Thoracic aorta (tissue), 2 donors: ENCODE results near the gene RPS10. TPM values are rescaled to one million over a fixed set of nuclear protein-coding genes. Genes with fewer than 3 reads are reported as not detected.

Experiments used
- ATAC-seq: fragments of 150-250 bp; one replicate; pipeline ENCODE4 v1.8.0; 2017; ENCODE audit warnings: low read depth; ENCODE audit not compliant: insufficient number of reproducible peaks, low FRiP score
- DNase-seq: peaks from one replicate; pipeline ENCODE4 v3.0.0-alpha.2; 2020; ENCODE audit warnings: low spot score
- H3K27ac ChIP-seq, 2 donors: fragments of 200-600 bp; sonication (generic); 1 replicate in 1 of 2; 2 replicates in 1 of 2; pipeline ENCODE4 v1.5.1; 2016; ENCODE audit warnings: mild to moderate bottlenecking in 2 of 2, moderate library complexity in 2 of 2
- H3K27me3 ChIP-seq: fragments of 200-600 bp; sonication (generic); replicated peaks from 2 replicates; pipeline ENCODE4 v1.6.0; 2016; ENCODE audit warnings: mild to moderate bottlenecking; ENCODE audit not compliant: insufficient read depth
- H3K36me3 ChIP-seq: fragments of 200-600 bp; sonication (generic); one replicate; pipeline ENCODE4 v1.5.1; 2016
- H3K4me1 ChIP-seq, 2 donors: fragments of 200-600 bp; sonication (generic); 1 replicate in 1 of 2; 2 replicates in 1 of 2; pipeline versions ENCODE4 v1.5.1 to v1.6.0; 2016; ENCODE audit warnings: low read depth in 2 of 2, mild to moderate bottlenecking in 1 of 2; ENCODE audit not compliant: control insufficient read depth in 1 of 2
- H3K4me3 ChIP-seq: fragments of 200-600 bp; sonication (generic); 2 replicates; pipeline ENCODE4 v1.5.1; 2016; ENCODE audit warnings: mild to moderate bottlenecking
- H3K9me3 ChIP-seq: fragments of 200-600 bp; sonication (generic); 2 replicates; pipeline ENCODE4 v1.5.1; 2016
- total RNA-seq, 2 donors: library from RNA; depleted of rRNA; stranded (reverse); fragments of >200 nt; gene quantifications; one replicate each; pipeline versions ENCODE4 v1.1.0 to v1.2.3, GENCODE V29; 2016
- TF ChIP-seq, protein P1 (sequence below): fragments of 200-600 bp; sonication (generic); IDR thresholded peaks from one replicate; pipeline ENCODE4 v1.5.1; 2019; ENCODE audit warnings: antibody characterized with exemption

Gene RPS10
- total RNA-seq, 2 donors from 2014 or later, result 975 to 1,344 TPM

- Histone ChIP-seq H3K27ac (peak overlapping the region; percentile 89 to 97), H3K4me1 (peaks cover 26 to 29% of the 10 kb centered on the region in 2 donors), H3K9me3 (no peaks in the 10 kb centered on the region), H3K36me3 (no peaks in the 10 kb centered on the region), H3K4me3 (peak overlapping the region; percentile 99), H3K27me3 (no peaks in the 10 kb centered on the region)
- ATAC-seq (no peak), DNase-seq (no peak)
- TF ChIP-seq, protein P1, sequence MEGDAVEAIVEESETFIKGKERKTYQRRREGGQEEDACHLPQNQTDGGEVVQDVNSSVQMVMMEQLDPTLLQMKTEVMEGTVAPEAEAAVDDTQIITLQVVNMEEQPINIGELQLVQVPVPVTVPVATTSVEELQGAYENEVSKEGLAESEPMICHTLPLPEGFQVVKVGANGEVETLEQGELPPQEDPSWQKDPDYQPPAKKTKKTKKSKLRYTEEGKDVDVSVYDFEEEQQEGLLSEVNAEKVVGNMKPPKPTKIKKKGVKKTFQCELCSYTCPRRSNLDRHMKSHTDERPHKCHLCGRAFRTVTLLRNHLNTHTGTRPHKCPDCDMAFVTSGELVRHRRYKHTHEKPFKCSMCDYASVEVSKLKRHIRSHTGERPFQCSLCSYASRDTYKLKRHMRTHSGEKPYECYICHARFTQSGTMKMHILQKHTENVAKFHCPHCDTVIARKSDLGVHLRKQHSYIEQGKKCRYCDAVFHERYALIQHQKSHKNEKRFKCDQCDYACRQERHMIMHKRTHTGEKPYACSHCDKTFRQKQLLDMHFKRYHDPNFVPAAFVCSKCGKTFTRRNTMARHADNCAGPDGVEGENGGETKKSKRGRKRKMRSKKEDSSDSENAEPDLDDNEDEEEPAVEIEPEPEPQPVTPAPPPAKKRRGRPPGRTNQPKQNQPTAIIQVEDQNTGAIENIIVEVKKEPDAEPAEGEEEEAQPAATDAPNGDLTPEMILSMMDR, result no peak
Measured at GRCh38 chr6:34390531-34391472, 35.1 kb downstream of the RPS10 start.

DNA sequence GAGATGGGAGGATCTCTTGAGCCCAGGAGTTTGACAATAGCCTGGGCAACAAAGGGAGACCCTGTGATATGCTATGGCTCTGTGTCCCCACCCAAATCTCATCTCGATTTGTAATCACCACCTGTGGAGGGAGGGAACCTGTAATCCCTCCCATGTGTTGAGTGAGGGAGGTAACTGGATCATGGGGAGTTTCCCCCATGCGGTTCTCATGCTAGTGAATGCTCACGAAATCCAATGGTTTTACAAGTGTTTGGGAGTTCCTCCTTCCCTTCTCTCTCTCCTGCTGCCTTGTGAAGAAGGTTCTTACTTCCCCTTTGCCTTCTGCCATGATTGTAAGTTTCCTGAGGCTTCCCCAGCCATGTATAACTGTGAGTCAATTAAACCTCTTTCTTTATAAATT is 36.8 kb downstream of the RPS10 start:
- H3K27me3 ChIP-seq, result no peaks in the 10 kb centered on the region
- H3K4me1 ChIP-seq, result peaks cover 31 to 32% of the 10 kb centered on the region in 2 donors
- TF ChIP-seq, protein P1, result no peak
- no peak overlapping the region for H3K27ac ChIP-seq
- no peaks in the 10 kb centered on the region for H3K36me3 ChIP-seq
- DNase-seq, result no peak
- no peaks in the 10 kb centered on the region for H3K9me3 ChIP-seq
- ATAC-seq, result no peak
- no peak overlapping the region for H3K4me3 ChIP-seq

GRCh38 chr6:34388421-34388820 is 37.4 kb downstream of the RPS10 start:
- no peak for DNase-seq
- Histone ChIP-seq H3K4me1 (peaks cover 29 to 31% of the 10 kb centered on the region in 2 donors), H3K27me3 (no peaks in the 10 kb centered on the region), H3K27ac (no peak overlapping the region), H3K9me3 (no peaks in the 10 kb centered on the region), H3K36me3 (no peaks in the 10 kb centered on the region), H3K4me3 (no peak overlapping the region)
- ATAC-seq, result no peak
- TF ChIP-seq, protein P1, result no peak

DNA sequence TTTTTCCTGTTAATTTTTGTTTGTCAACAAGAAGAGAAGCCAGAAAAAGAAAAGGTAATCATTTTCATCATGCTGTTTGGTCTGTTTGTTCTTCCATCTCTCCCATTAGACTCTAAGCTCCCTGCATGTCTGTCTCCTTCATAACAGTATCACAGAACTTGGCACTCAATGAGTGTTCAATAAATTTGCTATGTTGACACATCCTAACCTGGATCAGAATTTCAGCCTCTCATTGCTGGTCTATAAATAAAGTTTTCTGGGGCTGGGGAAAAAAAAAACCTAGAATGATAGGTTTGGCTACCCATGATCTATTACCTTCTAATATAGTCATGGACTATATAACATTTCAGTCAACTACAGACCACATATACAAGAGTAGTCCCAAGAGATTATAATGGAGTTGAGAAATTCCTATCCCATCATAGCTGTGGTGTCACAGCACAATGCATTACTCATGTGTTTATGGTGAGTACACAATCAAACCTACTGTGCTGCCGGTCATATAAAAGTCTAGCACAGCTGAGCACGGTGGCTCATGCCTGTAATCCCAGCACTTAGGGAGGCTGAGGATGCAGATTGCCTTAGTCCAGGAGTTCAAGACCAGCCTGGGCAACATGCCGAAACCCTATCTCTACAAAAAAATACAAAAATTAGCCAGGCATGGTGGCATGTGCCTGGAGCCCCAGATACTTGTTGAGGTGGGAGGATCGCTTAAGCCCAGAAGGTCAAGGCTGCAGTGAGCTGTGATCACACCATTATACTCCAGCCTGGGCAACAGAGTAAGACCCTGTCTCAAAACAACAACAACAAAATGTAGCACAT is 39.3 kb downstream of the RPS10 start:
- H3K36me3 ChIP-seq, result no peaks in the 10 kb centered on the region
- H3K4me3 ChIP-seq, result no peak overlapping the region
- H3K27ac ChIP-seq, result no peak overlapping the region
- H3K4me1 ChIP-seq, result peaks cover 27 to 31% of the 10 kb centered on the region in 2 donors
- H3K27me3 ChIP-seq, result no peaks in the 10 kb centered on the region
- no peaks in the 10 kb centered on the region for H3K9me3 ChIP-seq
- TF ChIP-seq, protein P1, result no peak
- ATAC-seq (no peak), DNase-seq (no peak)

DNA sequence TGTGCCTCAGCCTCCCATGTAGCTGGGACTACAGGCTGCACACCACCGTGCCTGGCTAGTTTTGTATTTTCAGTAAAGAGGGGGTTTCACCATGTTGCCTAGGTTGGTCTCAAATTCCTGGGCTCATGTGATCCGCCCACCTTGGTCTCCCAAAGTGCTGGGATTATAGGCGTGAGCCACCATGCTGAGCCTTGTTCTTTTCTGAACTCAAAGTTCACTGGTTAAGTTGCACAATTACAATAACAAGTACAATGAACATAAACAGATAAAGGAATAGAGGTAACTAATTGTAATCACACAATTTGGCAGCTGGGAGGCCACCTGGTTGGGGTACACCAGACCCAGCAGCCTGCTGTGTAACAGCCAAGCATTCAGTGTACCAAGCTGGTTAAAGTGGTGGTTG is 40.1 kb downstream of the RPS10 start:
- TF ChIP-seq, protein P1, result no peak
- no peaks in the 10 kb centered on the region for H3K27me3 ChIP-seq
- H3K27ac ChIP-seq, result no peak overlapping the region
- DNase-seq, result no peak
- peaks cover 27 to 31% of the 10 kb centered on the region in 2 donors for H3K4me1 ChIP-seq
- H3K36me3 ChIP-seq, result no peaks in the 10 kb centered on the region
- H3K4me3 ChIP-seq, result no peak overlapping the region
- H3K9me3 ChIP-seq, result no peaks in the 10 kb centered on the region
- ATAC-seq, result no peak
